Kidney tubule cell (primary cell): ENCODE results near the gene SLC16A11.
"Not testable (repeated sequence)": the region's sequence is repeated elsewhere in the genome, so short reads cannot be mapped to it uniquely, and the experiment has no call there.

ENCODE experiments used
- DNase-seq: peaks from one replicate; pipeline ENCODE4 v3.0.0-alpha.2; 2018; ENCODE audit warnings: low spot score

Gene SLC16A11, protein sequence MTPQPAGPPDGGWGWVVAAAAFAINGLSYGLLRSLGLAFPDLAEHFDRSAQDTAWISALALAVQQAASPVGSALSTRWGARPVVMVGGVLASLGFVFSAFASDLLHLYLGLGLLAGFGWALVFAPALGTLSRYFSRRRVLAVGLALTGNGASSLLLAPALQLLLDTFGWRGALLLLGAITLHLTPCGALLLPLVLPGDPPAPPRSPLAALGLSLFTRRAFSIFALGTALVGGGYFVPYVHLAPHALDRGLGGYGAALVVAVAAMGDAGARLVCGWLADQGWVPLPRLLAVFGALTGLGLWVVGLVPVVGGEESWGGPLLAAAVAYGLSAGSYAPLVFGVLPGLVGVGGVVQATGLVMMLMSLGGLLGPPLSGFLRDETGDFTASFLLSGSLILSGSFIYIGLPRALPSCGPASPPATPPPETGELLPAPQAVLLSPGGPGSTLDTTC

DNA sequence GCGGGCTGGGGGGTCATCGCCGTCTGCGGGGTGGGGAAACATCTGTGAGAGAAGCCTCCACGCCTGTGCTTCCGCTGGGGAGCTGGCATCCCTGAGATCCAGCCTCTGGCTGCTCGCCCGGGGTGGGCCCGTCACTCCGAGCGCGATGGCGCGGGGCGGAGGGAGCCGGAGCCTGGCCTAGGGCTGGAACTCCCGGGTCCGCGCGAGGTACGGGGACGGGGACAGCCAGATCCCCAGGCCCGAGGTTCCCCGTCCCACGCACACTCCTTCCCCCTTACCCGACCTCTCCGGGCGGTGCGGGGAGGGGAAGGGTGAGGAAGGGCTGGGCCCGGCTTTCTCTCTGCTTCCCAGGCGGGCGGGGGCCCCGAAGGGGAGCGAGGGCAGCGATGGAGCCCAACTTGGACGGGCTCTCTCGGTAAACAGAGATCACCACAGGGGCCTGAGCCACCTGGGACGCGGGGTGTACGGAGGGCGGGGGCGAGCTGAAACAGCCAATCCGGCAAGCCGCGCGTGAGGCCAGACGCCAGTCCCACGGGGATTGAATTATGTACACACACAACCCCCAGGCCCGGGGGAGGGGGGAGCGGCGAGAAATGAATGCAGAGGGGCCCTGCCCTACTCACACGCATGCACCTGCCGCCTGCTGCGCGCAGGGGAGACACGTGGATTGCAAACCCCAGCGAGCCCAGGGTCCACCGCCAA lies at the start of gene SLC16A11:
Gene SLC16A11, minus strand, starts transcription at position 596 of the 702 bp plus-strand sequence. Its CDS starts 579 bp downstream, at position 17.
- DNase-seq, result no peak

DNA sequence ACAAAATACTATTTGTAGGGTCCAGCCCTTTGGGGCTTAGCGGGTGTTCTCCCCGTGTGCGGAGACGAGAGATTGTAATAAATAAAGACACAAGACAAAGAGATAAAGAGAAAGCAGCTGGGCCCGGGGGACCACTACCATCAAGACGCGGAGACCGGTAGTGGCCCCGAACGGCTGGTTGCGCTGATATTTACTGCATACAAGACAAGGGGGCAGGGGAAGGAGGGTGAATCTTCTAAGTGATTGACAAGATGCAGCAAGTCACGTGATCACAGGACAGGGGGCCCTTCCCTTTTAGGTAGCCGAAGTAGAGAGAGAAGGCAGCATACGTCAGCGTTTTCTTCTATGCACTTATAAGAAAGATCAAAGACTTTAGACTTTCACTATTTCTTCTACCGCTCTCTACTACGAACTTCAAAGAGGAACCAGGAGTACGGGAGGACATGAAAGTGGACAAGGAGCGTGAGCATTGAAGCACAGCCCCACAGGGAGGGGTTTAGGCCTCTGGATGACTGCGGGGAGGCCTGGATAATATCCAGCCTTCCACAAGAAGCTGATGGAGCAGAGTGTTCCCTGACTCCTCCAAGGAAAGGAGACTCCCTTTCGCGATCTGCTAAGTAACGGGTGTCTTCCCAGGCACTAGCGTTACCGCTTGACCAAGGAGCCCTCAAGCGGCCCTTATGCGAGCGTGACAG lies 47.6 kb upstream of the SLC16A11 start:
- not testable (repeated sequence) for DNase-seq

DNA sequence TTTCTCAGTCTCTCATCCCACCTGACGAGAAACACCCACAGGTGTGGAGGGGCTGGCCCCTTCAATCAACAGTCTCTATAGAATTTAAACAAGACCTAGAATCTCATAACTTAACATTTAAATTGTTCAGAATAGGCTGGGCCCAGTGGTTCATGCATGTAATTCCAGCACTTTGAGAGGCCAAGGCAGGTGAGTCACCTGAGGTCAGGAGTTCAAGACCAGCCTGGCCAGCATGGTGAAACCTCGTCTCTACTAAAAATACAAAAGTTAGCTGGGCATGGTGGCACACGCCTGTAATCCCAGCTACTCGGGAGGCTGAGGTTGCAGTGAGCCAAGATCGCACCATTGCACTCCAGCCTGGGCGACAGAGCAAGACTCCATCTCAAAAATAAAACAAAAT lies 45.7 kb upstream of the SLC16A11 start:
- not testable (repeated sequence) for DNase-seq

DNA sequence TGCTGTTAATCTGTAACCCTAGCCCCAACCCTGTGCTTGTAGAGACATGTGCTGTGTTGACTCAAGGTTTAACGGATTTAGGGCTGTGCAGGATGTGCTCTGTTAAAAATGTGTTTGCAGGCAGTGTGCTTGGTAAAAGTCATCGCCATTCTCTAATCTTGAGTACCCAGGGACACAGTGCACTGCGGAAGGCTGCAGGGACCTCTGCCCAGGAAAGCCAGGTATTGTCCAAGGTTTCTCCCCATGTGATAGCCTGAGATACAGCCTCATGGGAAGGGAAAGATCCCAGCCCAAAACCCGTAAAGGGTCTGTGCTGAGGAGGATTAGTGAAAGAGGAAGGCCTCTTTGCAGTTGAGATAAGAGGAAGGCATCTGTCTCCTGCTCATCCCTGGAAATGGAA lies 44.5 kb upstream of the SLC16A11 start:
- peak; percentile 26 for DNase-seq

DNA sequence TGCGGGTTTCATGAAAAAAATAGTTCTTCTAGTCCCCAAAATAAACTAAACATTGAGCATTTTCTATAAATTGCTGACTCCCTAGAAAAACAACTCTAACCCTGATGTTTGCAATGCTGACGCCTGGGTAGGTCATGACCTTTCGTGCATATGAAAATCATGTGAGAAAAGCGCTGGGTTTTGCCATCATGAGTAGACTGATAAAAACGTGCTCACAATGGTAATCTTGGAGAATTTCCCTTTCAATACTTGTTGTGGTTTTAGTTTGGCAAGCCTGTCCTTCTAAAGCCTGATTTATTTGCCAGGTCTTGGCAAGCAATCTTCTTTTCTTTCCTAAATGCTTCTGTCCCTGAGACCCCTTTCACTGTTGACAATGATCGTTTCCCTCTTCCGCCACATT lies 40.2 kb upstream of the SLC16A11 start:
- no peak for DNase-seq

DNA sequence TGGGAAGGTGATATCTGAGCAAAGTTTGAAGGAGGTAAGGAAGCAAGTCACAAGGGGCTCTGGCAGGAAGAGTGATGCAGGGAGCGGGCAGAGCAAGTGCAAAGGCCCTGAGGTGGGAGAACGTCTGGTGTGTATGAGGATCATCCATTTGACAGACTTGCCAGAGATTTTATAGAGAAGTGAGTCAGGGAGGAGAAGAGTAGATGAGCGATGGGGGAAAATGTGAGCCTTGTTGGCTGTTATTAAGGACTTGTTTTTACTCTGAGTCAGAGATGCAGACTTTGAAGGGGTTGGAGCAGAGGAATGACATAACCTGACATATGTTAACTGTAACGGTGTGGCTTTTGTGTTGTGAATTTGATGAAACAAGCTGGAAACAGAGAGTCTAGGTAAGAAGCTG lies 39.7 kb upstream of the SLC16A11 start:
- peak; percentile 9 for DNase-seq

DNA sequence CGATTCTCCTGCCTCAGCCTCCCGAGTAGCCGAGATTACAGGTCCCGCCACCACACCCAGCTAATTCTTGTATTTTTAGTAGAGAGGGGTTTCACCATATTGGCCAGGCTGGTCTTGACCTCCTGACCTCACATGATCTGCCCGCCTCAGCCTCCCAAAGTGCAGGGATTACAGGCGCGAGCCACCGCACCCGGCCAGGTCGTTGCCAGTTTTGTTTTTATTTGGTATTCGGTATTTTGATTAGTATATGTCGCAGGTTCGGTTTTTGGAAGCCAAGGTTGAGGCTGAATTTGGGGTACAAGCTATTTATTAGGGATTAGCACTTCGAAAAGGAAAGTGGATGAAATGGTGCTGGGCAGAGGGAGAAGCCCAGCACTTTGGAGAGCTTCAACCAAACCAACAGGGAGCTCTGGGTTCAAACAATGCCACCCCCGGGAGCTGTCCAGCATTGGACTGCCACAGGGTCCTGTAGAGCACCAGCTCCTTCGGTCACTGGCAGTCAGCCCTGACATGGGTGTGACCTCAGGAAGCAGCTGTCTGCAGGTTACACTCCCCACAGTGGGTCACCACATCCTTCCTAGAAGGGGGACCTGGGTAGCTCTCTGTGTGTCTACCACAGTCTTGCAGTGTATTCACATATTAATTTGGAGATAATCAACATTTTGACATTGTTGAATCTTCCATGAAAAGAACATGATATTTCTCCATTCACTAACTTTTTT lies 37.6 kb upstream of the SLC16A11 start:
- DNase-seq, result no peak

DNA sequence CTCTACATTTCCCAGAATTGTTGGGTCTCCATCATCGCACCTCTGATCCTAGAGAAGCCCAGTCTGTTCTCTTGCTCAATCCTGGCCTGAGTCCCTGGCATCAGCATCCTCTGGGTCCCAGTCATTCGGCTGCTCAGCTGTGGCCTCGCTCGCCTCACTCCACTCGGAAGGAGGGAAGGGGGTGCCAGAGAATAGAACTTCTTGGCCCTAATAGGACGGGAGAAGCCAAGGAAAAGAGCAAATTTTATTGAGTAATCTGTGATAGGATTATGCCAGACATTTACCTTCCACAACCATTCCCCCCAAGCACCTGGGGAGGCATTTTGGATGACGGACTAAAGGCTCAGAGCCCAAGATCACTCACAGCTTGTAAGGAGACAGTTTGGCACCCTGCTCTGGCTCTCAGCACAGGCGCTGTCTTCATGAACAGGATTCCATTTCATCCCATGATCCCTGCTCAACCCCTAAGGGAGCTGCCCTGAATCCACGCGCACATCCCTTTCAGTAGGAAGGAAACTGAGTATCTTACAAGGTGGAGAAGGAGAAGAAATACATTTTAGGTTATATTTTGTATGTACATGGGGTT lies 36.7 kb upstream of the SLC16A11 start:
- DNase-seq, result no peak

DNA sequence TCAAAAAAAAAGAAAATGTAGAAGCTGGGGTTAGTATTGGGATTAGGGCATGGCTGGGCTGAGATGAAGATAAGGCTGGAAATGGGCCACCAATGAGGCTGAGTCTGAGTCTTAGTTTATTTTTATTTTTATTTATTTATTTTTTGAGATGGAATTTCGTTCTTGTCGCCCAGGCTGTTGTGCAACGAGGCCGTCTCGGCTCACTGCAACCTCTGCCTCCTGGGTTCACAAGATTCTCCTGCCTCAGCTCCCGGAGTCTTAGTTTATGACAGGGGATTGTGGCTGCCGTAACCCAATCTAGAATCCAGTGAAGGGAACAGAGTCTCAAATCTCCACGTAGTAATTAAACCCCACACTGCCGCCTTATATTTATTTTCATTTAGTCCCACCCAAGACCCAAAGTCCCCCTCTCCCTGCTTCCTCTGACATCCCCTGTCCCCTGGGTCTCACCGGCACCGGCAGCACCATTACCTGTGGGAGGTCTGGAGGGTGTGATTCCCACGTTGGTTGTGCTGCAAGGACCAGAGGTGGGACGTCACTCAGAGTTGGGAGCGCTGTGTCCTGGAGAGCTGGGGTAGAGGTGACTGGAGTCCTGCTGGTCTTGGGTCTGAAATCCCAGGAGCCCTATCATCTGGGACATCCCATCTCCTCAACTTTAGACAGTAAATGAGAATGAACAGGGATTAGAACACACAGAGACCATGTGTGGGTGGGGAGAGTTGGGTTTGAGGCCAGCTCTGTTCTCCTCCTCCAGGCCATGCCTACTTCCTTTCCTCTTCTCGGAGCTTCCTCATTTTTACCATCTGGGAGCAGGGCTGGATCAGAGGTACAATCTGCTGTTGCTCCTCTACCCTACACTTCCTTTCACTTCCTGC lies 35.9 kb upstream of the SLC16A11 start, which contains the start of gene CLEC10A:
Gene CLEC10A, minus strand, starts transcription at position 671 of the 875 bp plus-strand sequence. CDS start 1,439 bp downstream, outside the sequence.
- no peak for DNase-seq

DNA sequence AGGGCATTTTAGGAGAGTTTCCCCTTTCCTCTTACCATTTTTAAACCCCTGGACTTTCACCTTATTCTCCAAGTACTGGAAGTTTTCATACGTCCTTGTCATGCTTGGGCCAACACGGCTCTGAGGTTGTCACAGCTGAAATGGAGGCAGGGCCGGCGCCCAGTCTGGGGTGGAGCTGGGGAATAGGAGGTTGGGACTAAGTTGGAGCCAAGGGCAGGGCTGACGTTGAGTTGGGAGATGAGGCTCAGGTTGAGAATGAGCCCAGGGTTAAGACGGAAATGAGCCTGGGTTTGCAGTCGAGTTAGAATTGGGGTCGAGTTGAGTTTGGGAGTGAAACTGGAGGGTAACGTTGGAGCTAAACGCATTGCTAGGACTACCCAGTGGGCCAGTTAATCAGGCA lies 34.8 kb upstream of the SLC16A11 start:
- DNase-seq, result no peak

DNA sequence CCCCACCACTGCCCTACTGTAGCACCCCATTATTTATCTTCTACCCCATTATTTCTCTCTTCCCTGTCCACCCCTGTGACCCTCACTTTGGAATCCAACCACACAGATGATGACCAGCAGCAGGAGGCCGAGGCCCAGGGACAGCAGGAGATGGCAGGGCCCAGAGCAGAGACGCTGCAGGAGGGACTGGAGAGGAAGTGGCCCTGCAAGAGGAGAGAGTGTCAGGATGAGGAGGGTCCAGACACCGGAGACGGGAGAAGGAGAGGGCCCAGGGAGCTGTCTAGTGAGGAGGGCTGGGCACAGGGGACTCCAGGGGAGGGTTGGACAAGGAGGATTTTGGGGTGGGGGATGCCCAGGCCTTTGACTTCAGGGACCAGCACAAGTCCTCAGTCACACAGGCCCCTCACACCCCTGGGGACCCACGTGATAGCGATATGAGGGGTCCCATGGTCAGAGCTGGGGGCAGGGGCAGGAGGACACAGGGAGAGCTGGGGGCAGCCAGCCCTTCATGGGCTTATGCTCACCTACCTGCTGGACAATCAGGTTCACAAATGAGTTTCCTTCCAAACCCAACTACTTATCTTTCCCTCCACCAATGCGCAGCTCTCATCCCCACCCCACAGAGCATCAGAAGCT lies 34.1 kb upstream of the SLC16A11 start:
- DNase-seq, result no peak

DNA sequence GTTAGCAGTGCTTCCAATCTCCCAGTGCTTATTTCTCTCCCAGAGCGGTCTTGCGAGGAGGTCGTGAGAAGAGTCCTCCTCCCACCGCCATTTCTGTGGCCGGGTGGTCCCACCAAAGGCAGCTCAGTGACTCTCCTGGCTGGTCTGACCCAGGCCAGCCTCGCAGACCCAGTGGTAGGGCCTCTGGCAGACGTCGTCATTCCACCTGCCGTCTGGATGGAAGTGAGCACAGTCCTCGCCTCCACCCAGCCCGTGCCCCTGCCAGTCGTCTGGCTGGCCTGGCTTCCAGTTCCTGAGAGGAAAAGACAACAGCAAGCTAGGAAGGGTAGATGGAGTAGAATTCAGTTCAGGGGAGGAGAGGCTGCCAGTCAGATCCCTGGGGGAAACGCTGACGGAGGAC lies 31.0 kb upstream of the SLC16A11 start:
- DNase-seq, result no peak

DNA sequence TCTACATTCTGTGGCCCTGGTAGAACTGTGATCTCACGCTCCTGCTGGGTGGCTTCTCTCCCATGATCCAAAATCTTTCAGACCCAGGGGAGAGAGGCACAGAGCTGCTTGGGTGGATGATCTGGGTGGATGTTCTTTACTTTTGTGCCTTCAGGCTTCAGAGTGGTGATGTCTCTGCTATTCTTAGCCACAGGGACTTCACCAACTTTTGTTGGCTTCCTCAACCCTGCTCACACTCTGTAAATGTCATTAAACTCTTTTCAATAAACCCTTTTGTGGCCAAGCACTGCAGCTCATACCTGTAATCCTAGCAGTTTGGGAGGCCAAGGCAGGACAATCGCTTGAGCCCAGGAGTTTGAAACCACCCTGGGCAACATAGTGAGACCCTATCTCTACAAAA lies 28.5 kb upstream of the SLC16A11 start:
- no peak for DNase-seq

DNA sequence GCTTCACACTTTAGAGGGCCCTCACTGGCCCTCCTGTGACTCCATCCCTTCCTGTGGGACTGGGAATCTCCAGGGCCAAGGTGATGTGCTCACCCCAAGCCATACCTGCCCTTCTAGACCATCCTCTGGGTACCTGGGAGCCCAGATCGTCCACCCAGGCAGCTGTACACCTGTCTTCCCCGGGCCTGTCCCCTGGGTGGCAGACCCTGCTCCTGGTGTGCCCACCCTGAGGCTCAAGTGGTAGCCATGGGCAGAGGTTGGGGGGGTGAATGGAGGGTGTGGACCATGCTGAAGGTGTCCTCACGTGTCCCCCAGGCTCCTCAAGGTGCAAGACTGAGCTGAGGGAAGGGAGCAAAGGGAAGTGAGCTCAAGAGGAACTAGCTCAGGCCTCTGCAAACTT lies 26.8 kb upstream of the SLC16A11 start:
- no peak for DNase-seq

DNA sequence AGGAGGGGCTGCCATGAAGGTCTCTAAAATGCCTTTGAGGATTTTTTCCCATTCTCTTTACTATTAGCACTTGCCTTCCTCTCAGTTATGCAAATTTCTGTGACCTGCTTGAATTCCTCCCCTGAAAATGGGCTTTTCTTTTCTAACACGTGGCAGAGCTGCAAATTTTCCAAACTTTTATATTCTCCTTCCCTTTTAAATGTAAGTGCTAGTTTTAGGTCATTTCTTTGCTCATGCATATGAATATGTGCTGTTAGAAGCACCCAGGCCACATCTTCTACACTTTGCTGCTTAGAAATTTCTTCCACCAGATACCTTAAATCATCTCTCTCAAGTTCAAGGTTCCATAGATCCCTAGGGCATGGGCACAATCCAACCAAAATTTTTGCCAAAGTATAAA lies 24.4 kb upstream of the SLC16A11 start:
- no peak for DNase-seq

DNA sequence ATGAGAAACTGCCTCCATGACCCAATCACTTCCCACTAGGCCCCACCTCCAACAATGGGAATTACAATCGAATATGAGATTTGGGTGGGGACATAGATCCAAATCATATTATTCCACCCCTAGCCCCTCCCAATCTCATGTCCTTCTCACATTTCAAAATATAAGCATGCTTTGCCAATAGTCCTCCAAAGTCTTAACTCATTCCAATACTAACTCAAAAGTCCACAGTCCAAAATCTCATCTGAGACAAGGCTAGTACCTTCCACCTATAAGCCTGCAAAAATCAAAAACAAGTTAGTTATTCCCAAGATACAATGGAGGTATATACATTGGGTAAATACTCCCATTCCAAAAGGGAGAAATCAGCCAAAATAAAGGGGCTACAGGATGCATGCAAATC lies 23.3 kb upstream of the SLC16A11 start:
- DNase-seq, result no peak

DNA sequence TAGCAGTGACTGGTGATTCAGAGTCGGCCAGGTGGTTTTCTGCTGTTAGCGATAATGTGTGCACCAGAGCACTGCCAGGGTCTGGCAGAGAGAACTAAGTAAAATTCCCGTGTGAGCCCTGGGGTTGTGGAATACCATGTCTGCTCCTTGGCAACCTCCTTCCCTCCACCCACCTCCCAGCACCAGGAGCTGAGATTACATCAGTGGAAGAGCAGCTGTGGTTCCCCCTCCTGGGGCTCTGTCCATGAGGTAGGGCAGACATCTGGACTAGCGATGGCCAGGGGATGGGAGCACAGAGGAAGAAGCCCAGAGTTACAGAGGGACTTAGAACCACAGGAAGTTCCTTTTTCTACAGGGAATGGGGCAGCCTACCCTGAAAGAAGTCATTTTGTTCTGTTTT lies 20.4 kb upstream of the SLC16A11 start:
- DNase-seq, result peak; percentile 31

DNA sequence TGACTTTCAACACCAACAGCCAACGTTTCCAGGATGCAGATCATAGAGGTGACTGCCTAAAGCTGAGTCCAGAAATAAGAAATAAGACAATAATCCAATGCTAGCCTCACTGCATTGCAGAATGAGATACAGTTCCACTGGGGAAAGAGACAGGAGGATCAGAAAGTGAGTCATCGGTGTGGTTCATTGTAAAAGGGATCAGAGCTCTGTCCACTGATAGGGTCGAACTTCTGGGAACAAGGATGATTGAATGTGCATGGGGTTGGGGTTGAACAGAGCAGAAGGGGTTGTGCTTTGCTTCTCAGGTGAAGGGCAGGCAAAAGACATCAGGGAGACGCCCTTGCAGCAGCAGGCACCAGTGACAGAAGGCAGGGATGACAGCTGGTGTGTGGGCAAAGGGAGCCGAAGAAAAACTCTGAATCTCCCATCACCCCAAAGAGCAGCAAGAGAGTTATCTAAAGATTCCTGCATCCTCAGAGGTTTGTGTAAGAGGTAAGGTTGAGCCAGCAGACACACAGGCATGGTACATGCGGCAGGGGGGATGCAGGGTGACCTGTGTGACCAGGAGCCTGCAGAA lies 19.7 kb upstream of the SLC16A11 start:
- DNase-seq, result no peak

DNA sequence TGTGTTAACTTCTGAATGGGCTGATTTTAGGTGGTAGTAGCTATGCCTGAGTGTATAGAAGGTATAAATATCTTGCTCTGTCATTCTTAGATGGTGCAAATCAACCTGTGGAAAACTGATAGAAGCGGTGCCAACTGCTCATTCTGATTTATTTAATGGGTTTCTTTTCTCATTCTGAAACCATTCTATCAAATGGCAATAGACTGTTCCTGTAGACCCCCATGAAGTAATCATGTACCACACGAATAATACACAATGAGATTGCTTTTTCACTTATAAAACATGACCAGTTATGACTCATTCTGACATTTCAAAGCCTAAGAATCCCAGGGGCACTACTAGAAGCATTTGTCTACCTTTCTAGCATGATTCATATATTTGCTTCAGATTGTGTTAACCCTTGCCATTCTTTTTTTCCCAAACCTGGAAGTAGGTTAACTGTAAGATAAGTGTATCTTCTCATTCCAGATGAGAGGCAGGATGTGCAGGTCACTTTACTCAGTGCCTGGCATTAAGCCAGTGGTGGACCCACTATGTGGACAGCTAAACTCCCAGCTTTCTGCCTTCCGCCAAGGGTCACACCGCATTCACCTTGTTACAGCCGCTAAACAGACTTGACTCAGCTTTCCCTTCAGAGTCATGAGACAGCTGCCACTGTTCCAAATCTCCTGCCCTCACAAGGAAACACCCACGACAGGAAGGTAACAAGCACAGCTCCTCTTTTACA lies 16.4 kb upstream of the SLC16A11 start:
- DNase-seq, result peak; percentile 99
